ENCODE data around the gene TTLL3. TPM values are rescaled to one million over a fixed set of nuclear protein-coding genes. Genes with fewer than 3 reads are reported as not detected.

TTLL3 gene
- total RNA-seq, 2 experiments from 2014 or later = 51.1 to 55.3 TPM

- CTCF ChIA-PET = interaction anchor here (2.8 kb wide), 1 partner anchor 9 kb away, joined by 6 read pairs; no protein-coding TSS in a partner anchor
- Mint-ChIP-seq H3K4me3 (no peak overlapping the region), H3K27me3 (no peaks in the 10 kb centered on the region), H3K9me3 (no peaks in the 10 kb centered on the region), H3K4me1 (peaks cover 58% of the 10 kb centered on the region), H3K36me3 (ENCODE audit: low read depth) (peaks cover 70% of the 10 kb centered on the region), H3K27ac (no peak overlapping the region)
- DNase-seq = no peak
- POLR2A ChIA-PET = no interaction called here
Observed at GRCh38 chr3:9784965-9785364, 25.1 kb upstream of the TTLL3 start.

- H3K36me3 Mint-ChIP-seq (ENCODE audit: low read depth) = peaks cover 71% of the 10 kb centered on the region
- H3K27me3 Mint-ChIP-seq = no peaks in the 10 kb centered on the region
- H3K4me3 Mint-ChIP-seq = no peak overlapping the region
- CTCF ChIA-PET = interaction anchor here (0.8 to 2.8 kb wide), 3 partner anchors 10 to 50 kb away, joined by 3 to 6 read pairs (median 3); no protein-coding TSS in a partner anchor
- no peak overlapping the region for H3K27ac Mint-ChIP-seq
- H3K4me1 Mint-ChIP-seq = peaks cover 58% of the 10 kb centered on the region
- POLR2A ChIA-PET = no interaction called here
- H3K9me3 Mint-ChIP-seq = no peaks in the 10 kb centered on the region
- no peak for DNase-seq
Observed at GRCh38 chr3:9785602-9786001, 24.5 kb upstream of the TTLL3 start.

DNA sequence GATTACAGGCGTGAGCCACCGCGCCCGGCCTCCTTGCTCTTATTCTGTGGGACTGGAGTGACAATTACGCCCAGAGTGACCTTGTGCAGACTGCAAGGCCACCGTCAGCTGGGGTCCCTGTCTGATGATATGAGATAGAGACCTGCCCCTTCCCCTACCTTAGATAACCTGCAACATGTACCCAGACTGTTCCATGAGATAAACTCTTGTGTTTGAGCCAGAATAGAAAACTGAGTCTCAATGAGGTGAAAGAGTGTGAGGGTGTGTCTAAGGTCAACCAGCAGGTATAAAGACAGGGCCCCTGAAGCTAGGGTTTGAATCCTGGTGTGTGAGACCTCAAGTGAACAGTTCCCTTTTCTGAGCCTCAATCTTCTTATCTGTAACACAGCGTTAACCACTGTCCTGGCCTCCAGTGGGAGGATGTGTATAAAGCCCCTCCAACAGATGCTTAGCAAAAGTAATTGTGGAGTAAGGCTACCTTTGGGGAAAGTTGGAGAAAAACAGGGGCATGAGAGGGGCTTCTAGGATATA is 23.8 kb upstream of the TTLL3 start:
- ChIA-PET POLR2A (no interaction called here), CTCF (interaction anchor here (0.8 to 2.8 kb wide), 3 partner anchors 10 to 51 kb away, joined by 3 to 6 read pairs (median 3); no protein-coding TSS in a partner anchor)
- no peak for DNase-seq
- Mint-ChIP-seq H3K27me3 (no peaks in the 10 kb centered on the region), H3K9me3 (no peaks in the 10 kb centered on the region), H3K36me3 (ENCODE audit: low read depth) (peaks cover 67% of the 10 kb centered on the region), H3K27ac (no peak overlapping the region), H3K4me1 (peaks cover 59% of the 10 kb centered on the region), H3K4me3 (no peak overlapping the region)

DNA sequence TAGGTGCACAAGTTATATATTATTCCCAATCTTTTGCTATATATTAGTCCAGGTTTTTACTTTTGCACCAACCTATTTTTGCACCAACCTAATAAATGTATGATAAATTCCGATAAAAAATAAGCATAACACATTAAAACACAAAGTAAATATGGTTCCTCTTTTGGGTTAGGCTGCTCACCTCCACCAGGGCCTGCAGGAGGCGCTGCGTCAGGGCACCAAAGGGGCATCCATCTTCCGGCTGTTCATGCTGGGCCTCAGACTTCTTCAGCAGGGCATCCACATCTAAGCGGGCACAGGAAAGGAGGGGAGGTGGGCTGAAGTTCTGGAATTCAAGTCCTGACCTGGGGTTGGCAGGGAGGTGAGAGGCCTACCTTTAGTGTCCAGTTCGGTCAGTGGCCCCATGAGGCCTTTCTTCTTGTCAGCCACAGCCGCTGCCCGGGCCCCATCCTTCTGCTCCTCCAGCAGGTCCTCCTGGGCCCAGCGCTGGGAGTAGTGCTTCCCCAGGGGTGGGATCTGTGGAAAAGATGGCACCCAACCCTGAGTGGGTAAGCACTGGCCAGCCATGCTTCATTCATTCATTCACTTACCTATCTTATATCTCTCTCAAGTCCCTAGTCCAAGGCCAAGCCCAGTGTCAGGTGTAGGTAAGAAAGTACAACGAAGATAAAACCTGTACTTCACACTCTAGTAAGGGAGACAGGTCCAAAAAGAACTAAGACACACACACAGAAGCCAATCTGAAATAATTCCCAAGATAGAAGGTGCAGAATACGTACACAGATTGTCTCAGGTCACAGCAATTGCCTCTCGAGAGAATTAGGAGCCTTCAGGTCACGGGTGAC is 23.0 kb upstream of the TTLL3 start:
- H3K4me1 Mint-ChIP-seq = peaks cover 62% of the 10 kb centered on the region
- no peaks in the 10 kb centered on the region for H3K27me3 Mint-ChIP-seq
- peak overlapping the region; percentile 68 for H3K27ac Mint-ChIP-seq
- no peaks in the 10 kb centered on the region for H3K9me3 Mint-ChIP-seq
- CTCF ChIA-PET = interaction anchor here (2.8 kb wide), 1 partner anchor 11 kb away, joined by 6 read pairs; no protein-coding TSS in a partner anchor
- POLR2A ChIA-PET = no interaction called here
- H3K36me3 Mint-ChIP-seq (ENCODE audit: low read depth) = peaks cover 67% of the 10 kb centered on the region
- no peak overlapping the region for H3K4me3 Mint-ChIP-seq
- DNase-seq = no peak

DNA sequence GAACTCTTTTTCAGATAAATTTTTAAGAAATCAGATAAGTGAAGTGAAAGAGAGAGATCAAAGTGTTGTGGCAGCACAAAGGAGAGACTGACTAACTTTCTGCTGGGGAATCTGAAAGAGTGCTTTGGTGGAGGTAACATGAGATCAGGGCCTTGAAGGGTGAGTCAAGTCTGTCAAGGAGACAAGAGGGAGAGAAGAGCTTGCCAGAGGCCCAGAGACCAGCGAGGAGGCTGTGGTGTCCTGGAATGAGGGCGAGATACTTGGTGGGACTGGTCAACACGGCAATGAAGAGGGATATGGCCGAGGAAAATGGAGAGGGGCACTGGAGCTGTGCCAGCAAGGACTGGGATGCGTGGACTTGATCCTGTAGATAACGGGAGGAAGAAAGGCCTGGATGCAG is 22.3 kb upstream of the TTLL3 start:
- Mint-ChIP-seq H3K4me3 (no peak overlapping the region), H3K36me3 (ENCODE audit: low read depth) (peaks cover 61% of the 10 kb centered on the region), H3K4me1 (peaks cover 55% of the 10 kb centered on the region), H3K27ac (peak overlapping the region; percentile 68), H3K9me3 (no peaks in the 10 kb centered on the region), H3K27me3 (no peaks in the 10 kb centered on the region)
- DNase-seq = no peak
- POLR2A ChIA-PET = no interaction called here
- CTCF ChIA-PET = interaction anchor here (0.9 kb wide), 1 partner anchor 11 kb away, joined by 3 read pairs; no protein-coding TSS in a partner anchor

DNA sequence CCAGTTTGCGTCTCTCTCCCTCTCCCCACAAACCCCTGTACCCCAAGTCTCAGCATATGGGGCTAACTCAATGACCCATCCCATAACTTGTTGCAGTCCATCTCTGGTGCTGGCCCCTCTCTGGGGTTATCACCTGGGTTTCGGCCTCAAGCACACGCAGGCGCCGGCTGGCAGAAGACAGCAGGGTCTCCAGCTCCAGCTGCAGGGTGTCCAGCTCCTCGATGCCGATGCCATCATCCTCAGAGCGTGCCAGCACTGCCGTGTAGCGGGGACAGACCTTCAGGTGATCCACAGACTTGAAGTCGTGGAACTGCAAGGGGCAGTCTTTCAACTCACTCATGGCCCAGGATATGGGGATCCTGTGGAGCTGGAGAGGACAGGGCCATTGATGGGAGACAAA is 18.9 kb upstream of the TTLL3 start:
- H3K4me1 Mint-ChIP-seq = peaks cover 70% of the 10 kb centered on the region
- peak overlapping the region; percentile 100 for H3K27ac Mint-ChIP-seq
- no peaks in the 10 kb centered on the region for H3K27me3 Mint-ChIP-seq
- no peaks in the 10 kb centered on the region for H3K9me3 Mint-ChIP-seq
- H3K4me3 Mint-ChIP-seq = peak overlapping the region; percentile 98
- ChIA-PET CTCF (interaction anchor here (0.9 to 2.1 kb wide), 6 partner anchors 10 to 142 kb away, joined by 3 to 7 read pairs (median 4); partner anchors contain the start of gene CRELD1), POLR2A (no interaction called here)
- DNase-seq = no peak
- H3K36me3 Mint-ChIP-seq (ENCODE audit: low read depth) = peaks cover 67% of the 10 kb centered on the region

GRCh38 chr3:9791790-9792404 is 18.2 kb upstream of the TTLL3 start:
- Mint-ChIP-seq H3K27me3 (no peaks in the 10 kb centered on the region), H3K4me3 (peak overlapping the region; percentile 98), H3K9me3 (no peaks in the 10 kb centered on the region), H3K27ac (peak overlapping the region; percentile 100), H3K36me3 (ENCODE audit: low read depth) (peaks cover 62% of the 10 kb centered on the region), H3K4me1 (peaks cover 67% of the 10 kb centered on the region)
- no peak for DNase-seq
- ChIA-PET POLR2A (interaction anchor here (1.7 kb wide), 1 partner anchor 59 kb away, joined by 3 read pairs; no protein-coding TSS in a partner anchor), CTCF (interaction anchor here (0.8 to 2.4 kb wide), 10 partner anchors 8 to 141 kb away, joined by 3 to 7 read pairs (median 4); partner anchors contain the start of genes CRELD1 and OGG1)

DNA sequence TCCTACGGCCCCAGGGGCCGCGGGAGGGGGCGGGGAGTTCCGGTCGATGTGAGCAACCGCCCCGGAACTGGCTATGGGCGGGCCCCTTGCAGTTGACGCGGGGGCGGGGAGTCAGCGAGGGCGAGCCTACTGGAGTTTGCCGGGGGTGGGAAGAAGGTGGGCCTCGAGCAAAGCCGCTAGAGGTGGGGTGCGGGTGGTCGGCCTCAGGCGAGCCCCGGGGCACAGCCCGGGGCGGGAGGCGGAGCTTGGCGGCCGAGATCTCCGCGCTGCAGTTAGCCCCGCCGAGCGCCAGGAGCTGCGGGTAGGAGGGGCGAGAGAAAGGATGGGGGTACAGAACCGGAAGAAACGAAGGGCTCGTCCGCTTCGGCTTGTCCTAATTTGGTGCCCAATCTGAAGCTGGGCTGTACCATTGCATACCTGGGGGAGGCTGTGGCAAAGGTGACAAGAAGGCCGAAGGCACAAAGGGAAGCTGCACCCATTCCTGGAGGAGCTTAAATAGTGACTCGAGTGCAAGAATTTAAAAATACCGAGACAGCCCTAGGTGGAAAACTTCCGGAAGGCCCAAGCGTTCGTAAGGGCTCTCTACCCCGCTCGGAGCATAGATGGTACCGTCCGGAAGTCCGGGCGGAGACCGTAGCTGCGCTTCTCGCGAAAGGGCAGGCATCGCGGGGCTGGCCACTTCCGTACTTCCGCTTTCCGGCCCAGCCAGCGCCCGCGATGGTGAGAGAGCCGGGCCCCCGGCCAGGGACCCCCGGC is 17.5 kb upstream of the TTLL3 start, which contains the start of the genes ARPC4 and TADA3:
Gene ARPC4 (plus strand): TSS at position 678 of the 756 bp plus-strand sequence. CDS start 40 bp downstream, at position 718.
Gene TADA3 (minus strand): TSS at position 69 of the 756 bp plus-strand sequence. CDS start 1,007 bp downstream, outside the sequence.
- Mint-ChIP-seq H3K4me3 (peak within 1 kb of the TSS; percentile 98), H3K27ac (peak within 1 kb of the TSS; percentile 100), H3K4me1 (peaks cover 68% of the 10 kb centered on the region), H3K9me3 (no peaks in the 10 kb centered on the region), H3K27me3 (no peaks in the 10 kb centered on the region), H3K36me3 (ENCODE audit: low read depth) (peaks cover 62% of the 10 kb centered on the region)
- CTCF ChIA-PET = interaction anchor here (0.6 to 2.4 kb wide), 15 partner anchors 9 to 471 kb away, joined by 3 to 7 read pairs (median 4); partner anchors contain the start of genes CAMK1 and OGG1
- DNase-seq = peak; percentile 94
- POLR2A ChIA-PET = interaction anchor here (0.6 to 1.7 kb wide), 2 partner anchors 26 to 60 kb away, joined by 3 read pairs; no protein-coding TSS in a partner anchor

DNA sequence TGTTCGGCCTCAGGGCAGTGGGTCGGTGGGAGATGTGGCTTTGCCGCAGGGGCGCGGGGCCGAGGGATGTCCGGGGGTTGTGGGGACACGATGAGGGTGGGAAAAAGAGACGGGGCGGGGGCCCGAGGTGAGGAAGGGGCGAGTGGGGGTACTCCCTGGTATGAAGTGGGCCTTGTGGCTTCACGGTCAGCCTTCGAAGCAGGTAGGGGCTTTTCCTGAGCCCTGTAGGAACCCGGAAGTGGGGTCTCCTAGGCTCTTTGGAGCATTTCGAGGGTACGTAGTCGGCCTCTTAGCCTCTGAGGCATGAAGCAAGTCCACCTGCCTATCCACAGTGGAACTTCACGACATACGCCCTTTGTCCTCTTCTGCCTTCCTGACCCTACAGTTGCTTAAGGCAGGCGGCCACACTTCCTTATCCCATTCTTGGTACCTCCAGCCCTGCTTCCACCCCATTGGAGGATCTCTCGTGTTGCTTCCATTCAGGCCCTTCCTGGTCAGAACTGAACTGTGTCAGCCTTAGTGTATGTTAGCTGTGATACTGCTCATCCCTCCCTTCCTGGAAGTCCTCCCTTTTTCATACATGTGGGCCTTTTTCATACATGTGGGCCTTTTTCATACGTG is 16.8 kb upstream of the TTLL3 start:
- Mint-ChIP-seq H3K9me3 (no peaks in the 10 kb centered on the region), H3K4me3 (peak overlapping the region; percentile 98), H3K27ac (peak overlapping the region; percentile 100), H3K36me3 (ENCODE audit: low read depth) (peaks cover 65% of the 10 kb centered on the region), H3K4me1 (peaks cover 64% of the 10 kb centered on the region), H3K27me3 (no peaks in the 10 kb centered on the region)
- ChIA-PET POLR2A (interaction anchor here (0.6 to 1.7 kb wide), 2 partner anchors 27 to 60 kb away, joined by 3 read pairs; no protein-coding TSS in a partner anchor), CTCF (interaction anchor here (0.5 to 2.4 kb wide), 15 partner anchors 10 to 470 kb away, joined by 3 to 7 read pairs (median 3); partner anchors contain the start of genes CAMK1 and OGG1)
- peak; percentile 46 for DNase-seq

DNA sequence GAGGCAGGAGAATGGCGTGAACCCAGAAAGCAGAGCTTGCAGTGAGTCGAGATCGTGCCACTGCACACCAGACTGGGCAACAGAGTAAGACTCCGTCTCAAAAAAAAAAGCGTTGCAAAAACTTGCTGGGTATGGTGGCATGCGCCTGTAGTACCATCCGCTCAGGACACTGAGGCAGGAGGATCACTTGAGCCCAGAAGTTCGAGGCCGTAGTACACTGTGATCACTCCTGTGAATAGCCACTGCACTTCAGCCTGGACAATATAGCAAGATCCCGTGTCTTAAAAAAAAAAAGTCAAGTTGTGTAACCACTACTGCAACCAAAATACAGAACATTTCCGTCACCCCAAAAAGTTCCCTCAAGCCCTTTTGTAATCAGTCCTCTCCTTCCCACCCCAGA is 15.7 kb upstream of the TTLL3 start:
- POLR2A ChIA-PET = no interaction called here
- CTCF ChIA-PET = interaction anchor here (2.4 kb wide), 1 partner anchor 61 kb away, joined by 7 read pairs; no protein-coding TSS in a partner anchor
- H3K36me3 Mint-ChIP-seq (ENCODE audit: low read depth) = peaks cover 65% of the 10 kb centered on the region
- peak overlapping the region; percentile 100 for H3K27ac Mint-ChIP-seq
- H3K4me3 Mint-ChIP-seq = peak overlapping the region; percentile 98
- H3K4me1 Mint-ChIP-seq = peaks cover 58% of the 10 kb centered on the region
- no peak for DNase-seq
- H3K9me3 Mint-ChIP-seq = no peaks in the 10 kb centered on the region
- H3K27me3 Mint-ChIP-seq = no peaks in the 10 kb centered on the region

DNA sequence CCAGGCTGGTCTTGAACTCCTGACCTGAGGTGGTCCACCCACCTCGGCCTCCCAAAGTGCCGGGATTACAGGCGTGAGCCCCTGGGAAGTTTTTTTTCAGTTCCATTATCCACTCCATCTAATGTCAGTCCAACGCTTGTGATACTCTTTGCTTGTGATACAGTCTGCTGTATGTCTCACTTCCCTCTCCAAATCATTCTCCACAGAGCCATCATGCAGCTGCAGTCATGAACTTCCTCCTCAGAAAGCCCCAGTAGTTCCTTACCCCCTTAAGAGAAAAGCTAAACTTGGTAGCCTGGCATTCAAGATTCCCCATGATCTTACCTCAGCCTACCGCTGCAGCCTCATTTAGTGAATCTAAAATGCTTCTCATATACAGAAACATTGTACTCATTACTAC is 14.9 kb upstream of the TTLL3 start:
- Mint-ChIP-seq H3K4me1 (peaks cover 50% of the 10 kb centered on the region), H3K27me3 (no peaks in the 10 kb centered on the region), H3K27ac (peak overlapping the region; percentile 6), H3K9me3 (no peaks in the 10 kb centered on the region), H3K4me3 (peak overlapping the region; percentile 66), H3K36me3 (ENCODE audit: low read depth) (peaks cover 65% of the 10 kb centered on the region)
- ChIA-PET CTCF (no interaction called here), POLR2A (no interaction called here)
- DNase-seq = no peak

Data from activated CD4-positive, alpha-beta T cell treated with anti-CD3 and anti-CD28 coated beads, Interleukin-2, amount 10 ng/mL, durations not matched to agents 7 days and 5 days (primary cell).